PFSK-1 (cell line): ENCODE results near the gene RNF168.

Experiments
- FOXP2 ChIP-seq: optimal IDR thresholded peaks from 2 replicates; pipeline ENCODE3; 2011; ENCODE audit warnings: borderline replicate concordance, control low read depth, inconsistent platforms; ENCODE audit not compliant: insufficient read depth; ENCODE audit errors: extremely low read length, extremely low read depth
- POLR2AphosphoS5 ChIP-seq: IDR thresholded peaks from 2 replicates; pipeline ENCODE4 v1.6.1; 2012; ENCODE audit warnings: low read depth, mild to moderate bottlenecking, control low read depth, low read length, moderate library complexity
- REST ChIP-seq, 2 experiments: IDR thresholded peaks; 2 replicates each; pipeline versions ENCODE4 v1.6.1 to v1.8.0; 2011 to 2012; ENCODE audit warnings: low read depth in 2 of 2, low read length in 2 of 2, control low read depth in 1 of 2, inconsistent platforms in 1 of 2, mild to moderate bottlenecking in 1 of 2, moderate library complexity in 1 of 2; ENCODE audit not compliant: insufficient read depth in 1 of 2
- SIN3A ChIP-seq: IDR thresholded peaks from 2 replicates; pipeline ENCODE4 v1.6.1; 2012; ENCODE audit warnings: mild to moderate bottlenecking, low read length, moderate library complexity, borderline replicate concordance; ENCODE audit not compliant: insufficient read depth
- TAF1 ChIP-seq: IDR thresholded peaks from 2 replicates; pipeline ENCODE4 v1.6.1; 2012; ENCODE audit warnings: low read length, control low read depth, borderline replicate concordance; ENCODE audit not compliant: insufficient read depth

Gene RNF168

GRCh38 chr3:196454935-196455334 lies 48.6 kb downstream of the RNF168 start:
- TF ChIP-seq SIN3A (no peak), POLR2AphosphoS5 (no peak), FOXP2 (no peak), TAF1 (no peak), REST (IDR thresholded peaks at IDR 0.05; ENCODE audit: insufficient read depth in 1 of 2, low read depth in 2 of 2, low read length in 2 of 2) (no peak)

- TF ChIP-seq FOXP2: no peak
- no peak for TF ChIP-seq POLR2AphosphoS5
- no peak for TF ChIP-seq TAF1
- TF ChIP-seq SIN3A: no peak
- TF ChIP-seq REST (IDR thresholded peaks at IDR 0.05; ENCODE audit: insufficient read depth in 1 of 2, low read depth in 2 of 2, low read length in 2 of 2): no peak
These were observed 59.1 kb downstream of the RNF168 start for GRCh38 chr3:196444500-196444894.

GRCh38 chr3:196440696-196441095 lies 62.9 kb downstream of the RNF168 start:
- TF ChIP-seq REST (IDR thresholded peaks at IDR 0.05; ENCODE audit: insufficient read depth in 1 of 2, low read depth in 2 of 2, low read length in 2 of 2): no peak
- no peak for TF ChIP-seq FOXP2

GRCh38 chr3:196440041-196440537 lies 63.5 kb downstream of the RNF168 start:
- TF ChIP-seq REST (IDR thresholded peaks at IDR 0.05; ENCODE audit: insufficient read depth in 1 of 2, low read depth in 2 of 2, low read length in 2 of 2) (no peak), FOXP2 (no peak), POLR2AphosphoS5 (no peak), SIN3A (no peak), TAF1 (no peak)
